Stomach (tissue), 9 donors: Measurements from ENCODE around the gene TTYH3. TPM values are rescaled to one million over a fixed set of nuclear protein-coding genes. Genes with fewer than 3 reads are reported as not detected.

Source experiments
- DNase-seq, 2 donors: peaks; one replicate each; pipeline versions ENCODE4 v3.0.0 to v3.0.0-alpha.2; 2013 to 2019
- H3K27ac ChIP-seq, 5 donors: fragments of 200-600 bp in 4 of 5; sonication (generic) in 4 of 5; one replicate each; pipeline ENCODE4 v1.5.1; 2013 to 2019; ENCODE audit warnings: mild to moderate bottlenecking in 1 of 5, moderate library complexity in 1 of 5
- H3K27me3 ChIP-seq, 3 donors: fragments of 200-600 bp; sonication (generic); one replicate each; pipeline ENCODE4 v1.5.1; 2017 to 2019; ENCODE audit warnings: mixed run types in 1 of 3
- H3K36me3 ChIP-seq, 4 donors: fragments of 200-600 bp; sonication (generic); 1 replicate in 3 of 4; 2 replicates in 1 of 4; pipeline ENCODE4 v1.5.1; 2016 to 2019
- H3K4me1 ChIP-seq, 4 donors: fragments of 200-600 bp; sonication (generic); one replicate each; pipeline ENCODE4 v1.5.1; 2016 to 2019
- H3K4me3 ChIP-seq, 4 donors: fragments of 200-600 bp; sonication (generic) in 3 of 4; one replicate each; pipeline ENCODE4 v1.5.1; 2016 to 2019; ENCODE audit warnings: mild to moderate bottlenecking in 1 of 4
- H3K9me3 ChIP-seq, 4 donors: fragments of 200-600 bp; sonication (generic); one replicate each; pipeline ENCODE4 v1.5.1; 2016 to 2019
- CTCF ChIP-seq, 7 experiments: fragments of 450-650 bp in 4 of 7; fragments of 200-600 bp in 3 of 7; sonication (generic) in 3 of 7; IDR thresholded peaks; one replicate each; pipeline ENCODE4 v1.5.1; 2016 to 2019; ENCODE audit warnings: antibody characterized with exemption in 7 of 7, control low read depth in 2 of 7, mild to moderate bottlenecking in 1 of 7
- EP300 ChIP-seq: sonication (generic); formaldehyde crosslinking; IDR thresholded peaks from one replicate; pipeline ENCODE4 v1.6.1; 2017; ENCODE audit warnings: antibody characterized with exemption
- POLR2A ChIP-seq, 4 donors: fragments of 450-650 bp; IDR thresholded peaks; one replicate each; pipeline ENCODE4 v1.6.1; 2016; ENCODE audit warnings: antibody characterized with exemption in 4 of 4, control low read depth in 2 of 4, mild to moderate bottlenecking in 1 of 4, moderate library complexity in 1 of 4
- POLR2AphosphoS5 ChIP-seq, 3 donors: sonication (generic); formaldehyde crosslinking; IDR thresholded peaks; one replicate each; pipeline ENCODE4 v1.6.1; 2016; ENCODE audit warnings: antibody characterized with exemption in 3 of 3
- WGBS, 5 donors: extraction: QIAGEN DNeasy Blood & Tissue Kit in 3 of 5; methylation state at CpG; one replicate each; pipeline versions ENCODE4 v1.1.5 to v1.1.7; 2013 to 2018; 5-methylcytosine and 5-hydroxymethylcytosine counted together
- intact Hi-C: fragments of 100-400 bp; cut with DNase I; formaldehyde crosslinking; loops from one replicate; pipeline ENCODE4 v1.15.1; 2023; ENCODE audit warnings: low total_unique reads
- polyA plus RNA-seq, 3 donors: library from polyadenylated mRNA; stranded (reverse); fragments of 200-250 nt; gene quantifications; one replicate each; pipeline ENCODE4 v1.2.3, GENCODE V29; 2013
- total RNA-seq, 5 donors: library from RNA; depleted of rRNA; stranded (reverse); fragments of >200 nt; gene quantifications; one replicate each; pipeline versions ENCODE4 v1.1.0 to v1.2.3, GENCODE V29; 2014 to 2016
- donor health status: healthy with polysubstance abuse.
- donor health status: Bipolar disorder and iron deficiency.
- donor health status: healthy.

Gene TTYH3
- total and polyA plus RNA-seq, 8 donors, result 4.1 to 79.1 (median 16.2) TPM

GRCh38 chr7:2651847-2652735, 20.3 kb downstream of the TTYH3 start:
- Histone ChIP-seq H3K36me3 (peaks cover 20 to 89% (median 76%) of the 10 kb centered on the region in 4 donors), H3K27me3 (no peaks in the 10 kb centered on the region), H3K27ac (no peak overlapping the region), H3K4me3 (no peak overlapping the region), H3K9me3 (no peaks in the 10 kb centered on the region), H3K4me1 (no peaks in the 10 kb centered on the region)
- intact Hi-C loops, result no loop called here
- TF ChIP-seq POLR2AphosphoS5 (IDR thresholded peaks at IDR 0.05), result no peak
- no peak for TF ChIP-seq EP300
- TF ChIP-seq POLR2A (IDR thresholded peaks at IDR 0.05), result no peak
- WGBS, 5 donors, result 90 to 93% (median 91%) methylated on average over 13 to 28 of the region's 28 CpGs
- no peak for DNase-seq

- WGBS, 5 donors, result 91 to 96% (median 93%) methylated on average over 5 to 12 of the region's 12 CpGs
These were observed 20.9 kb downstream of the TTYH3 start for GRCh38 chr7:2652736-2653060.

GRCh38 chr7:2654059-2654458, 22.3 kb downstream of the TTYH3 start:
- DNase-seq, result no peak
- H3K9me3 ChIP-seq, result no peaks in the 10 kb centered on the region
- no peaks in the 10 kb centered on the region for H3K27me3 ChIP-seq
- 71 to 92% (median 74%) methylated on average over 5 of the region's 5 CpGs for WGBS, 5 donors
- peaks cover 9 to 87% (median 78%) of the 10 kb centered on the region in 4 donors for H3K36me3 ChIP-seq
- no peak overlapping the region for H3K4me3 ChIP-seq
- no peak overlapping the region for H3K27ac ChIP-seq
- intact Hi-C loops, result no loop called here
- TF ChIP-seq EP300, result no peak
- no peak for TF ChIP-seq CTCF (IDR thresholded peaks at IDR 0.05)
- no peak for TF ChIP-seq POLR2A (IDR thresholded peaks at IDR 0.05)
- no peak for TF ChIP-seq POLR2AphosphoS5 (IDR thresholded peaks at IDR 0.05)
- no peaks in the 10 kb centered on the region for H3K4me1 ChIP-seq

More at GRCh38 chr7:2652736-2653060, 20.9 kb downstream of the TTYH3 start:
- H3K9me3 ChIP-seq, result no peaks in the 10 kb centered on the region
- no peak for TF ChIP-seq POLR2A (IDR thresholded peaks at IDR 0.05)
- TF ChIP-seq CTCF (IDR thresholded peaks at IDR 0.05), result no peak
- no peak for TF ChIP-seq EP300
- no peak for TF ChIP-seq POLR2AphosphoS5 (IDR thresholded peaks at IDR 0.05)
- peaks cover 14 to 87% (median 75%) of the 10 kb centered on the region in 4 donors for H3K36me3 ChIP-seq
- H3K4me1 ChIP-seq, result no peaks in the 10 kb centered on the region
- no peak overlapping the region for H3K4me3 ChIP-seq
- no peak overlapping the region for H3K27ac ChIP-seq
- no peaks in the 10 kb centered on the region for H3K27me3 ChIP-seq
- DNase-seq, result no peak
- intact Hi-C loops, result no loop called here

GRCh38 chr7:2655870-2656614, 24.3 kb downstream of the TTYH3 start:
- Histone ChIP-seq H3K27ac (no peak overlapping the region), H3K36me3 (peaks cover 9 to 87% (median 73%) of the 10 kb centered on the region in 4 donors), H3K4me1 (no peaks in the 10 kb centered on the region), H3K27me3 (no peaks in the 10 kb centered on the region), H3K9me3 (no peaks in the 10 kb centered on the region), H3K4me3 (no peak overlapping the region)
- TF ChIP-seq POLR2AphosphoS5 (IDR thresholded peaks at IDR 0.05) (no peak), EP300 (no peak), POLR2A (IDR thresholded peaks at IDR 0.05) (no peak), CTCF (IDR thresholded peaks at IDR 0.05) (no peak)
- intact Hi-C loops, result no loop called here
- no peak for DNase-seq
- 91 to 96% (median 96%) methylated on average over 21 to 29 of the region's 29 CpGs for WGBS, 5 donors
